HG02840 (cell line): Measurements from ENCODE around the gene FDXR.

Experiments used
- ATAC-seq: cut with Tn5 transposase; IDR thresholded peaks from one replicate; pipeline ENCODE4 v1.9.1; 2021; ENCODE audit warnings: mild to moderate bottlenecking, moderate library complexity, moderate number of reproducible peaks; ENCODE audit not compliant: unreplicated experiment, low FRiP score

The FDXR gene

DNA sequence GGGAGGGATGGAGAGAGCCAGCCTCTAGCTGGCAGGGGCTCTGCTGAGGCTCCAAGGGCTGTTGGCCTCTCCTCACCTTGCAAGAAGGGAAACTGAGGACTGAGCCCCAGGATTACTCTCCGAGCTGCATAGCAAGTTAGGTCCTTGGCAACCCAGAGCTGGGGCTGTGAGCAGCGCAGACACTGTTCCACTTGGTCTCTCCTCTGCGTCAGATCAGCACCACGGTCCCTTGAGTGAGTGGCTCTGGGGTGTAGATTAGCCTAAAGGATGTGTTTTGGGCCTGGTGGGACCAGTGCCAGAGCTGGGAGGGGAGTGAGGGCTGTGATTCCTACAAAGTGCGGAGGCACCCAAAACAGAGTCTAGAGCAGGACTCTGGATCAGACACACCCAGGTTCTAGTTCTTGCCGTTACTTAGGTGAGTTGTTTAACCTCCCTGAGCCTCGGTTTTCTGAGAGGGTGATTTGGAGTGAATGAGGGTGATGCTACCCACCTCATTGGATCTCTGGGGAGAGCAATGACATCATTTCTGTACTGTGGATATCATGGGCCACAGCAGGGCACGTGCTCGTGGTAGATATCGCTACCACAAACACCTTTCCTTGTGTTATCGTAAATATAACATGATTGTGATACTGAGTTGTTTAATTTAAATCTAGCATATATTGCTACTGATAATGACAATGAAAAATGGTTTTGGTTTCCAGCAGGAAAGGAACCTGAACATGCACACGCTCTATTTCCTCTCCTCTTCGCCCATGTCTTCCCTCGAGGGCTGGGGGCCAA, 28.8 kb upstream of the FDXR start:
- no peak for ATAC-seq

DNA sequence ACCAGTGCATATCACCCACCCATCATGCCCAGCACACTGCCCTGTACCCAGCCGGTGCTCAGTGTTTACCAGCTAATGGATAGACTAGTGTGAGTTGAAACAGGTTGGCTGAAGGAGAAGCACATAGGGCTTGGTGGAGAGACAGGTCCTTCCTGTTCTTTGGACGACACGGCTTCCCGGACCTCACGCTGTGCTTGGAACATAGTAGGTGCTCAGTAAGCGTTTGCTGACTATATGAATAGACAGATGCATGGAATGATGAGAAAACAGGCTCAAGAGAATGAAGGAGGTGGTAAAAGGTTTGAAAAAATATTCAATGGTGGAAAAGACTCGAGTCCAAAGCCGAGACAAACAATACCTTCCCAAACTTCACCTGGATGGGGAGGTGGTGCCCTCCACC, 27.4 kb upstream of the FDXR start:
- no peak for ATAC-seq

DNA sequence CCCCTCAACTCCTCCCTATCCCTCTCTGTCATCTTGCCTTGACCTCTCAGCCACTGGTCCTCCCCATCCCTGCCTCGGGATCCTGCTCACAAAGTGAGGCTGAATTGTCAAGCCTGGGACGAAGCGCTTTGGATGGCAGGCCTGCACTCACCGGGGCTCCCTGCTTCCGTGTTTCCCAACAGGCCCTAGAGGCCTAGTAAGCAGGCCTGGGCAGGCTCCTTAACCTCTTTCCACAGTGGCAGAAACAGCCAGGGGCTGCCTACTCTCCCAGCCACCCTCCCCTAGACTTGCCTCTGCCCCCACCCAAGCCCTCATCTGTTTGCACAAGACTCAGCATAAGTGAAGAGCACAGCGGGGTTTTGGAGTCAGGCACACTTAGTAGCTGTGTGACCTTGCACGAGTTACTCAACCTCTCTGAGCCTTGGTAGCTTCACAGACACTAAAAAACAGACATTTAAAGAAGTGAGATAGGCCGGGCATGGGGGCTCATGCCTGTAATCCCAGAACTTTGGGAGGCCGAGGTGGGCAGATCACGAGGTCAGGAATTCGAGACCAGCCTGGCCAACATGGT, 25.7 kb upstream of the FDXR start:
- ATAC-seq, result no peak

DNA sequence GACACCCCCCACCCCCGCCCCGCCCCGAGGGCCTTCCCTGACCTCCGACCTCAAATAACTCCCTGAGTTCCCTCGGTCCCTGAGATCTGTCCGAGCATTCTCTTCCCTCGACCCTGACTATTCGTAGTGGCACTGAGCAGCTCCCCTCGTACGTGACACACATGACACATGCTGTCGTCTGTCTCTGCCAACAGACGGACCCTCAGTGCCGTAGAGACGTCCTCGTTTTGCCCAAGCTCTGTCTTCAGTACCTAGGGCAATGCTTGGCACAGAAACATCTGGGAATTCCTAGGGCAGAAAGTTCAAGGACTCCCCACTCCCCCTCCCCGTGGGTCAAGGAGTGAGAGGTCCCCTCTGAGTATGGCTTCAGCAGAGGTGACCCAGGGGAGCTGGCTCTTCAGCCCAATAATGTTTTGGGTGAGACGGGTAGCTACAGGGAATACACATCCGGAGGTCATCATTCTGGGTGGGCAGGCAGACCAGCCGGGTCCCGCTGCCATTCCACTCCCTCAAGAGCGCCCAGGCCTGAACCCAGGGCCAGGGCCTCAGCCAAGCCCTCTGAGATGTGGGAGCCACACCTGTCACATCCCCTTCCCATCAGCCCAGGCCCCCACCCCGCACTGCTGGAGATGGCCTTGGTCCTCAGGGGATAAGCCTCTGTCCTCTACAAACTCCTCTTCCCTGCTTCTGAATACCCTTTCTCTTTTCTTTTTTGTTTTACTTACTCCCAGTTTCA, 21.3 kb upstream of the FDXR start:
- ATAC-seq, result no peak

DNA sequence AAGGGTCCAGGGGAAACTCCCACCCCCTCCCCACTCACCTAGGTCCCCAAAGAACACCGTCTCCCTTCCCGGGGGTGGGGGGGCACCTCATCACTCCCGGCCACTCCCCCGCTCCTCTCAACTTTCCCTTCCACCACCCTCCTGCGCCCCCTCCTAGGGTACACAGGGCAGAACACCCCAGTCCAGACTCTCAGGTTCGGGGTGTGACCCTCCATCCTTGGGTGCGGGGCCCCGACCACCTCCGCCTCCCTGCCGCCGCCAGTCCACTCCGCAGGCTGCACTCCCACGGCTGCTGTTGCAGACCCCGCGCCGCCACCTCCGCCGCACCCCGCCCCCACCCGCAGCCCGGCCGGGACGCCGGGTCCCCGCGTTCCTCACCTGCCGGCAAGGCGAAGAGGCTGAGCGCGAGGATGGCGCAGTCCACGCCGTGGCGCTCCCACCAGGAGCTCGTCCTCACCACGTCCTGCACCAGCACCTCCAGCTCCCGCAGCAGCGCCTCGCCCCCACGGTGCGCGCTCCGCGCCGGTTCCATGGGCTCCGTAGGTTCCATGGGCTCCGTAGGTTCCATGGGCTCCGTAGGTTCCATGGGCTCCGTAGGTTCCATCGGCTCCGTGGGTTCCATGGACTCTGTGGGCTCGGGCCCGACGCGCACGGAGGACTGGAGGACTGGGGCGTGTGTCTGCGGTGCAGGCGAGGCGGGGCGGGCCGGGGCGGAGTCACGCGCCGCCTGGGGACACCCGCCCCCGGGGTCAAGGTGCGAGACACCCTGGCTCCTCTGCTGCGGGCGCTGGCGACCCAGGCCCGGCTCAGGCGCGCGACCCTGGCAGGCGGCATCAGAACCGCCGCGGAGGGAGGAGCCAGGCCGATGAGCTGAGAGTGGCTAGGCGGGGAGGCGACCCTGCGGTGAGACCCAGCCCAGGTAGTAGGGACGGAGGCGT, 20.4 kb upstream of the FDXR start, which contains the start of gene FADS6:
TSS of gene FADS6 (minus strand) at position 660 of the 938 bp plus-strand sequence. CDS start at position 622, 38 bp downstream.
- ATAC-seq, result no peak

DNA sequence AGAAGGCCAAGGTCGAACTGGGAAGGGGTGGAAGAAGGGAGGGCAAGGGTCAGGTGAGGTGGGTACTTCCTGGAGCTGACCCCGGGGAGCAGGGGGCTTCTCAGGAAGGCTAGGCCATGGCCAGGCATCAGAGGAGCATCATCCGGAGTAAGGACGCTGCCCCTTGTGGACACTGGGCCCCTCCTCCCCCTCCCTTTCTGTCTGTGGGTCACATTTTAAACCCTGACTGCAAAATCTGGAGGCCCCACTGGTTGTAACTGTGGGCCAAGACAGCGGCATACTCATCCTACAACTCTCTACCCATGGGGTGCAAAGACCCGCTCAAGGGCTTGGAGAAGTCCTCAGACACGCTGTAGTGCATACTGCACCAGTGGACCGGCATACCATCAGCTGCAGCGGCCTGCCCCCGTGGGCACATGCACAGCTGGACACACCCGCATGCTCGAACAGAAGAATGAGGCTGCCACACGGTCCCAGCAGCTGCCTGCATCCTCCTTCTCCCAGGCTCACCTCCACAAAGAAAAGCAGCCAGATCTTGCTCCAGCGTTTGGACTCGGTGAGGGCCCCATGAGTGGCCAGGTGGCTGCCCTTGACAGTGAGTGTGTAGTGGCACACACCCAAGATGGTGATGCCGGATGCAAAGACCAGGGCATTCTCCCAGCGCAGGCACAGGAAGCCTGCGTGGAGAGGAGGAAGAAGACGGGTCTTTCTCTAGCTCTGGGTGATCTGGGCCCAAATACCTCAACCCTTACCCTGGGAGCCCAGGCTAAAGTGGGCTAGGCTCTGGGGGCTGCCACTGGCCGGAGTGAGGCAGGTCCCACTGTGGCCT, 19.4 kb upstream of the FDXR start:
- ATAC-seq, result no peak

DNA sequence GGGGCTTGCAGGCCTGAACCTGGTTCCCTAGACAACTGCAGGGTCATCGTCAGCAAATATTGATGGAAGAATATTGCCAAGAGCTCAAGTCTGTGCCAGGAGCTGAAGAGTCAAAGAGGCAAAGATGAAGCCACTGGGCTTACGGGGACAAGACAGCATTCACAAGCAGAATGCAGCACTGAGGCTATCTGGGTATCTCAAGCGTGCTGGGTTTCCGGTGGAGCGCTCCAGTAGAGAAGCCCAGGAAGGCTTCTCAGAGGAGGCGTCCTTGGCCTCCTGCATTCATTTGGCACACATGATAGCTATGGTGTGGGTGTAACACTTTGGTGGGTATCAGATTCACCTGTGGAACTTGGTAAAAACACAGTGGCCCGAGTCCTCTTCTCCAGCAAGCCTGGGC, 17.8 kb upstream of the FDXR start:
- ATAC-seq, result no peak

DNA sequence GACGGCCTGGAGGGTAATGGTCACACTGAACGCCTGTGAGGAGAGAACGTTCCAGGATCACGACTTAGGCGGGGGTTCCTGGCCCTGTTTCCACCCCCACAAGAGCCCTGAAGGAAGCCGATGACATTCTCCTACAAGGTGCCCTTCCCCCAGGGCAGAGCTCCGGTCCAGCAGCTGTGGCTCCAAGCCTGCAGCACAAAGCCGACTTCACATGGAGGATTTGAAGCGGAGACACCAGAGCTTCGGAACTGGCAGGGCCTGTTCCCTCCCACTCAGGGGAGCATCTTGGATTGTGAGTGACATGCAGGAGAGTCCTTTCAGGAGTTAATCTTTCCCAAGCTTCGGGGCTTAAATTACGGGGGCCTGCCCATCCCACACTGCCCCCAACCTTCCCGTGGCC, 15.7 kb upstream of the FDXR start:
- no peak for ATAC-seq

DNA sequence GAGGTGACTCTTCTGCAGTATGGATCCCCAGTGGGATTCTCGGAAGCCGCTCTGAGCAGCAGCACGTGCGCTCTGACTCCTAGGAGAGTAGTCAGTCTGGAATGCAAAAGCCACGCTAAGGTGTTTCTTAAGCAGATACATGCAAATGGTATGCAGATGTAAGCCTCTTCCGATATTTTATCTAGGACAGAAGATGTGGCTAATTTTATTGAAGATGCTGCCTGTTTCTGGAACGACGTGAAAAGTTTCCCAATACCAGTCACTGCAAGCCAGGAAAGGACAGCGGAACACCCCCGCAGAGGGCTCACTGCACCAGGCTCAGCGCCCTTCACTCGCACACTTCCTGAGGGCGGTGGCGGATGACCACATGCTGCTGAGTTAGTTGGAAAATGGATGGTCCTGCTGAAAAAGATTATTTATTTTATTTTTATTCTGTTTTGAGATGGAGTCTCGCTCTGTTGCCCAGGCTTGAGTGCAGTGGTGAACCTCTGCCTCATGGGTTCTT, 10.5 kb upstream of the FDXR start:
- no peak for ATAC-seq

DNA sequence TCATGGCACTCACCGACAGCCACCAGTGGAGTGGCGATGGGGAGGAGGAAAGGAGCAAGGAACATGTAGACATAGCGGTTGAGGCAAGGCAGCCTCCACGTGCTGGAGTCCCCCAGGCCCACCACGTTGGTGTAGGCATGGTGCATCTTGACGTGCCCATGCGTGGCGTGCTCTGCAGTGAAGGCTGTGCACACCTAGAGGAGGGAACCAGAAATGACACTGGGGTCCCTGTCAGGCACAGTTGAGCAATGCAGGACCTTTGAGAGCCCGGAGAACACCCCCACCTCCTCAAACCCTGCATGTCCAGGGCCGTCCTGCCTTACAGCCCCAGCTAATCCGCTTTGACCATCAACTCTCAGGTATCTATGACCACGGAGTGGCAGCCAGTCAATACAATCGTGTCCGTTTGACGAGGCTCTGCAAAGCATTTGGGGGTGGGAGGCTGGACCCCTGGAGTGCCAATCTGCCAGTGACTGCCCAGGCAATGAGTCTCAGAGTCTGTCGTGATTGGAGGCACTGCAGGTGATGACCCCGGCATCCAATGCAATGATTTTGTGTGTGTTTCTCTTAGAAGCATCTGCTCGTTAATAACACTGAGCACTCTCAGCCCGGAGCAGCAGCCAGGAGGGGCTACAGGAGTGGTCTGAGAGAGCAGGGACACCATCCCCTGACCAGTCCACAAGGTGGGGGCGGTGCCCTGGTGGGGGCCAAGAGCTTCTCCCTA, 9.9 kb upstream of the FDXR start:
- no peak for ATAC-seq

DNA sequence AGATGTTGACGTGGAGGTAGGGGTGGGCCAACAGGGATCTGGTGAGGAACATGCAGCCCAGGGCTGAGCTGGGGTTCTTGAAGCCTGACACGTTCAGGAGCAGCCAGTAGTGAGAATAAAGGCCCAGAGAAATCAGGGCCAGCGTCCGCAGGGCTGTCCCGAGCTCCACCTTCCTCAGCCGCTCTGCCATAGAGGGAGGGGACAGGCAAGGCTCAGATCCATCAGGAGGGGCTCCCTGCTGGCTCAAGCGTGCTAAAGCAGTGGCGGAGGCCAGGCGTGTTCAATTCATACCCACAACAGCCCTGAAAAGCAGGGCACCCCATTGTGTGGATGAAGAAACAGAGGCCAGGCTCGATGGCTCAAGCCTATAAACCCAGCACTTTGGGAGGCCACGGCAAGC, 8.3 kb upstream of the FDXR start:
- no peak for ATAC-seq

DNA sequence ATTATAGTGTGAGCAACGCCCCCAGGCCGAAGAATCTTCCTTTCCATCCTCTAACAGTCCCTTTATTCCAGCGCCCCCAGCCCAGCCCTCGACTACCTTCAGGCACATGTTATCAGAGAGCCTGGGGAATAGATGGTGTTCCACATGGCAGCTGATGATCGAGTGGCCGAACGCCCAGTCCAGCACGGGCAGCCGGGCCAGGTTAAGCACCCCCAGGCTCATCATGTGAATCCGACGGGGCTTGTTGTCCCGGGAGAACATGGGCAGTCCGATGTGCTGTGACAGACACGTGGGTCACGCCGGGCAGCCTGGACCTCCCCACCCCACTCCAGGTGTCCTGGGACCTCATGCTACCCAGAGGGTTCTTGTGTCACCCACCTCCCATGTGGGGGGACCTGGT, 6.5 kb upstream of the FDXR start:
- no peak for ATAC-seq

DNA sequence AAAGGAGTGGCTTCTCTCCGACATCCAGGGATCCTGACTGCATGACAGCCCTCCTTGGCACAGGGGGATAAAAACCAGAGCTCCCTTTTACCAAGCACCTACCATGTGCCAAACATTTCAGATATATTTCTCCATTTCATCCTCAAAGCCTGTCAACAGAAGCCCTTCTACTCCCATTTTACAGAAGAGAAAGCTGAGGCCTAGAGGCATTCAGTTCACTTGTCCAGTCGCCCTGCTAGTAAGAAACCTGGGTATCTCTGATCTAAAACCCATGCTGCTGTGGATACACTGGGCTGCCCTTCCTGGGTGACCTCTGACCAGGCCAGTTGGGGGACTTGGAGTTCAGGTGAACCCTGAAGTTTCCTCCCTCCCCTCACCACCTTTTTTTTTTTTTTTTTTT, 5.9 kb upstream of the FDXR start:
- no peak for ATAC-seq

DNA sequence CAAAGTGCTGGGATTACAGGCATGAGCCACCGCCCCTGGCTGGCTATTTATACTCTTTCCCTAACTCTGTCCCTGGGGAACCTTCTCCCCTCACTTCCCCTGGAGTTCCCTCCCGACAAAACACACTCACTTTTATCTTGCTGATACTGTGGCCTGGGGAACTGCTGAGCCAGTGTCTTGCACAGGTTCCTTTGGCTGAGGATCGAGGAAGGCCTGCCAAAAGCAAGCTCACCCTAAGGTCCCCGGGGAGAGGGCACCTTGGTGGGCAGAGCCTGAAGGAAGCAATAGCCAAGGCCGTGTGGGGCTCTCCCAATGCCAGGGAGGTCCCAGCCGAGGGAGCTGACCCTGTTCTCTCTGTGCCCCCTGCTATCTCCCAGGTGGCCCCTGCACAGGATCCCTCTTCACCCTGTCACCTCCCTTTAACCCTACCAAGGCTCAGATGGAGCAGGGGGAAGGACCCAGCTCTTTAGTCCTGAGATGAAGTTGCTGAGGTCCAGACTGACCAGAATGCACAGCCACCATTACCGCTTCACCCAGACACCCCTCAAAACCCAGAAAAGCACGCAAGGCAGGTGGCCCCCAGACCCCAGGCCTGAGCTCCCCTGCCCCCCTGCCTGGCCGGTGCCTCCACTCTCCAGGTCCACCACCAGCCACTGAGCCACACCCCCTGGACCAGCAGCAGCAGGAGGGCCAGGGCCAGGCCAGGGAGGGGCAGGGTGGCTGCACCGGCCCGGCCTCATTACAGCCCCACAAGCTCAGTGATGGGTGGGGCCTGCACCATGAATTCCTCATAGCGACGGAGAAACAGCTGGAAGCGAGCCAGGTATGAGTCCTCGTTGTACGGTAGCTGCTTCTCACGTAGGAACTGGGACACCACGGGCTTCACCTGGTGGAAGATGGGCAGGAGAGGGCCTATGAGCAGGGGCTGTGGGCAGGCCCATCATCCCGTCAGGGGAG, 5.1 kb upstream of the FDXR start:
- no peak for ATAC-seq

DNA sequence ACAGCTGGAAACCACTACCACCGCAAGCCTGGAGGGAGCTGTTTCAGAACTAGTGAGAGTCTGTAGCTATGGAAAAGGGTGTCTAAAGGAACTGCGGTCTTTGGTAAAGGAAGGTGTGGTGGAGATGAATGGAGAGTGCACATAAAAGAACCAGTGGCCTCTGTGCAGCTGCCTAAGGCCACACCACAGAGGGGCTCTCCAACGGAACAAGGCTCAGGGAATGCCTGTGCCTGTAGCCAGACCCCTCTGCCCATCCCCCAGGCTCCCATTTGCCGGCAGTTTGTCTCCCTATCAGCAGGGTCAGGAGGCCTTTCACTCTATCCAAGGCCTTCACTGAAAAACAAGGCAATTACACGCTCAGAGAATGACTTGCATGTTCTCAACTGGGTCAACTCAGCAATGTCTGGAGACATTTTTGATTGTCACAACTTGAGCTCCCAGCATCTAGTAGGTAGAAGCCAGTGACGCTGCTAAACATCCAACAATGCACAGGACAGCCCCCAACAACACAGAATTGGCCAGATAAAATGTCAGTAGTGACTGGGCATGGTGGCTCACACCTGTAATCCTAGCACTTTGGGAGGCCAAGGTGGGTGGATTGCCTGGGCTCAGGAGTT, 3.3 kb upstream of the FDXR start:
- ATAC-seq, result no peak

DNA sequence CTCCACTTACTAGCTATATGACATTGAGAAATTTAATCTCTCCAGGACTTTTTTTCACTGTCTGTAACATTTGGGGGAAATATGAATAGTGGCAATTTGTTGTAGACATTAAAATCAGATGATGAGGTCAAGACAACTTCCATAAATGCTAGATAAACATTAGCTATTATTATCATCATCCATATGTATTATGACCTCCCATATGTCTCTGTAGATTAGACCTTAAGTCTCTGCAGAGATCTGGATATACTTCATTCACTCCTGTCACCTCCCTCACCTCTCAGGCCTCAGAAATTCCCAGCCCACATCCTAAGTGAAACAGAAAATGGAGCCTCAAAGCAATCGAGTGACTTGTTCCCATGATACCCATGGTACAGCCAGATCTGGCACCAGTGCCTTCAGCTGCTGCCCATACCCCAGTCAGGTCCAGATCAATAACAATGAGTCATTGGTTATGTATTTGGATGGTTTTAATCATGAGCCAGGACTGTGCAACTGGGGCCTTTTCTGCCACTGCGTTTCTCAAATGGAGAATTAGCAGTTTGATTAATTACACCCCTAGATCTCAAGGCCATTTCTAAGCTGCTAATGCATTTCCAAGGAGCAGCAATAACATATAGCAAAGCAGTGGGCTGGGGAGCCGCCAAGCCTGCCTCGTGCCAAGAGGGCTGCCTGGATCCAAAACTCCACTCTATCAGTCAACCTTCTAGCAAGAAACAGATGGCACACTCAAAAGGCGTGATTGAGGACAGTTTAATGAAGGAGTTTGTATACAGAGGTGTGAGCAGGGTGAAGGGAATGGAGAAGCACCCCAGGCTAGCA, 2.6 kb upstream of the FDXR start:
- ATAC-seq, result no peak
